ENCODE results near the gene GJB3. TPM values are rescaled to one million over a fixed set of nuclear protein-coding genes. Genes with fewer than 3 reads are reported as not detected.
"Not testable (repeated sequence)": the region's sequence is repeated elsewhere in the genome, so short reads cannot be mapped to it uniquely, and the experiment has no call there.

GJB3 gene
- total RNA-seq, 1 experiment from 2014 or later = 46.7 TPM

GRCh38 chr1:34808051-34808810, 27.2 kb downstream of the GJB3 start:
- DNase-seq (ENCODE audit: low read depth, low spot score) (no peak), ATAC-seq (no peak)
- TF ChIP-seq ATF3 (IDR thresholded peaks at IDR 0.05) = no peak
- TF ChIP-seq MAX (IDR thresholded peaks at IDR 0.05) = no peak
- no peak for TF ChIP-seq RAD21 (IDR thresholded peaks at IDR 0.05; ENCODE audit: low read depth)
- TF ChIP-seq EZH2 (IDR thresholded peaks at IDR 0.05) = no peak
- no peak for TF ChIP-seq POLR2AphosphoS5 (IDR thresholded peaks at IDR 0.05; ENCODE audit: low read depth, low read length)
- Histone ChIP-seq H3K4me2 (ENCODE audit: low read length) (no peak overlapping the region), H2AFZ (ENCODE audit: low read depth, low read length, poor library complexity, severe bottlenecking) (no peak overlapping the region), H3K9me3 (ENCODE audit: control insufficient read depth in 1 of 2, insufficient read depth in 1 of 2, low read depth in 1 of 2, low read length in 2 of 2) (no peaks in the 10 kb centered on the region), H3K27ac (ENCODE audit: low read depth, low read length) (no peak overlapping the region), H4K20me1 (ENCODE audit: insufficient read depth) (no peaks in the 10 kb centered on the region), H3K4me3 (replicated peaks in 1 of 2; ENCODE audit: low read depth in 1 of 2, low read length in 2 of 2) (no peak overlapping the region), H3K79me2 (ENCODE audit: insufficient read depth, low read length) (no peaks in the 10 kb centered on the region), H3K9ac (ENCODE audit: low read length) (no peak overlapping the region), H3K9me2 (ENCODE audit: insufficient read depth) (no peaks in the 10 kb centered on the region), H3K4me1 (ENCODE audit: control insufficient read depth in 1 of 2, insufficient read depth in 2 of 2, low read length in 2 of 2) (peaks cover 0 to 3% of the 10 kb centered on the region in 2 experiments; a peak in 1 of 4 replicates), H3K36me3 (ENCODE audit: control insufficient read depth in 1 of 2, insufficient read depth in 2 of 2, low read length in 2 of 2) (no peaks in the 10 kb centered on the region), H3K27me3 (ENCODE audit: insufficient read depth, low read length) (no peaks in the 10 kb centered on the region)
- intact Hi-C loops (cut with micrococcal nuclease) = no loop called here
- ChIA-PET POLR2A (no interaction called here), CTCF (no interaction called here), RAD21 (ENCODE audit: low non-redundant PET in 1 of 2, low total read pairs in 2 of 2, uncharacterized antibody in 2 of 2, unreplicated experiment in 2 of 2) (no interaction called here)
- no TSS peak for BruUV-seq (replicated peaks)

GRCh38 chr1:34810781-34811180, 29.8 kb downstream of the GJB3 start:
- POLR2A ChIA-PET; H3K4me3 ChIP-seq (replicated peaks in 1 of 2; ENCODE audit: low read depth in 1 of 2, low read length in 2 of 2); RAD21 ChIA-PET (ENCODE audit: low non-redundant PET in 1 of 2, low total read pairs in 2 of 2, uncharacterized antibody in 2 of 2, unreplicated experiment in 2 of 2); H4K20me1 ChIP-seq (ENCODE audit: insufficient read depth); H3K9ac ChIP-seq (ENCODE audit: low read length); H3K27me3 ChIP-seq (ENCODE audit: insufficient read depth, low read length); H2AFZ ChIP-seq (ENCODE audit: low read depth, low read length, poor library complexity, severe bottlenecking); H3K9me3 ChIP-seq (ENCODE audit: control insufficient read depth in 1 of 2, insufficient read depth in 1 of 2, low read depth in 1 of 2, low read length in 2 of 2); DNase-seq (ENCODE audit: low read depth, low spot score); intact Hi-C loops (cut with micrococcal nuclease); CTCF ChIA-PET; H3K4me1 ChIP-seq (ENCODE audit: control insufficient read depth in 1 of 2, insufficient read depth in 2 of 2, low read length in 2 of 2); H3K36me3 ChIP-seq (ENCODE audit: control insufficient read depth in 1 of 2, insufficient read depth in 2 of 2, low read length in 2 of 2); BruUV-seq (replicated peaks); H3K9me2 ChIP-seq (ENCODE audit: insufficient read depth); H3K79me2 ChIP-seq (ENCODE audit: insufficient read depth, low read length); ATAC-seq; H3K4me2 ChIP-seq (ENCODE audit: low read length); H3K27ac ChIP-seq (ENCODE audit: low read depth, low read length): not testable (repeated sequence)

Measured in HCT116 (cell line).